RCC 7860 (cell line): ENCODE measurements around the gene MCC.

ENCODE experiments used
- DNase-seq: peaks from one replicate; pipeline ENCODE4 v3.0.0-alpha.2; 2015; ENCODE audit warnings: low spot score
- FAIRE-seq: peaks from 2 replicates; lab custom pipeline; 2012; peaks lifted over from hg19 to GRCh38; lab: Jason Lieb, UNC

Gene MCC

GRCh38 chr5:113044776-113045465, 443.3 kb downstream of the MCC start:
- DNase-seq, result no peak
- no peak for FAIRE-seq

- DNase-seq (no peak), FAIRE-seq (no peak)
Measured at GRCh38 chr5:113043491-113043931, 444.7 kb downstream of the MCC start.

GRCh38 chr5:113042491-113043243, 445.6 kb downstream of the MCC start:
- FAIRE-seq, result no peak
- no peak for DNase-seq

GRCh38 chr5:113040672-113041260, 447.5 kb downstream of the MCC start:
- DNase-seq (no peak), FAIRE-seq (no peak)

GRCh38 chr5:113039934-113040285, 448.3 kb downstream of the MCC start:
- no peak for FAIRE-seq

GRCh38 chr5:113039229-113039933, 448.9 kb downstream of the MCC start:
- DNase-seq (no peak), FAIRE-seq (no peak)

More at GRCh38 chr5:113039934-113040285, 448.3 kb downstream of the MCC start:
- no peak for DNase-seq

GRCh38 chr5:113038714-113039113, 449.5 kb downstream of the MCC start:
- no peak for FAIRE-seq
- peak; percentile 55 for DNase-seq

- FAIRE-seq (no peak), DNase-seq (no peak)
Measured at GRCh38 chr5:113038136-113038535, 450.1 kb downstream of the MCC start.

GRCh38 chr5:113036826-113037225, 451.4 kb downstream of the MCC start:
- FAIRE-seq (no peak), DNase-seq (no peak)

- no peak for DNase-seq
- no peak for FAIRE-seq
Measured at GRCh38 chr5:113036321-113036720, 451.9 kb downstream of the MCC start.

GRCh38 chr5:113035096-113035495, 453.2 kb downstream of the MCC start:
- DNase-seq, result no peak
- FAIRE-seq, result no peak

- peak; percentile 97 for DNase-seq
- FAIRE-seq, result peak; percentile 96
Measured at GRCh38 chr5:113034182-113034773, 454.0 kb downstream of the MCC start.

- DNase-seq, result no peak
- FAIRE-seq, result no peak
Measured at GRCh38 chr5:113031557-113031956, 456.7 kb downstream of the MCC start.

GRCh38 chr5:113031104-113031503, 457.1 kb downstream of the MCC start:
- DNase-seq, result no peak
- no peak for FAIRE-seq

GRCh38 chr5:113029614-113030013, 458.6 kb downstream of the MCC start:
- no peak for FAIRE-seq
- no peak for DNase-seq

- no peak for FAIRE-seq
Measured at GRCh38 chr5:113027431-113027830, 460.8 kb downstream of the MCC start.

GRCh38 chr5:113027015-113027414, 461.2 kb downstream of the MCC start:
- DNase-seq (no peak), FAIRE-seq (no peak)

More at GRCh38 chr5:113027431-113027830, 460.8 kb downstream of the MCC start:
- no peak for DNase-seq

- DNase-seq (no peak), FAIRE-seq (no peak)
Measured at GRCh38 chr5:113026211-113026610, 462.0 kb downstream of the MCC start.

GRCh38 chr5:113025596-113025995, 462.7 kb downstream of the MCC start:
- DNase-seq (no peak), FAIRE-seq (no peak)

- no peak for FAIRE-seq
- DNase-seq, result no peak
Measured at GRCh38 chr5:113024076-113024697, 464.1 kb downstream of the MCC start.
